IMR-90 (cell line): Measurements from ENCODE around the gene GDI2. TPM values are rescaled to one million over a fixed set of nuclear protein-coding genes. Genes with fewer than 3 reads are reported as not detected.

Experiments
- ATAC-seq: fragments of 200-7000 bp; cut with Tn5 transposase; 2 replicates; pipeline ENCODE4 v1.9.1; 2020; ENCODE audit warnings: low read depth, mild to moderate bottlenecking, moderate library complexity
- BruUV-seq: library from RNA; stranded (reverse); fragments of 400-500 nt; replicated peaks from 2 replicates; lab custom pipeline; 2021; lab: Mats Ljungman, UMichigan
- CTCF ChIA-PET: fragments of 300-600 bp; formaldehyde crosslinking; extraction: SDS; loops from one replicate; lab custom pipeline; 2021; ENCODE audit warnings: antibody characterized with exemption; lab: Yijun Ruan, JAX
- POLR2A ChIA-PET: fragments of 300-600 bp; sonication (Branson Sonifier 250); formaldehyde crosslinking; loops from one replicate; lab custom pipeline; 2022; ENCODE audit warnings: antibody characterized with exemption; ENCODE audit not compliant: unreplicated experiment; lab: Charles Lee
- DNase-seq: peaks from one replicate; pipeline ENCODE4 v3.0.0; 2013
- H2AFZ ChIP-seq: replicated peaks from 2 replicates; pipeline ENCODE3; 2013; ENCODE audit warnings: low read length, mild to moderate bottlenecking; ENCODE audit not compliant: poor library complexity
- H2AK5ac ChIP-seq: 2 replicates; pipeline ENCODE4 v1.6.1; 2013; ENCODE audit warnings: low read depth, low read length, inconsistent platforms
- H2AK9ac ChIP-seq: replicated peaks from 2 replicates; pipeline ENCODE3; 2013; ENCODE audit warnings: mild to moderate bottlenecking, low read depth, low read length, moderate library complexity; ENCODE audit not compliant: poor library complexity
- H2BK120ac ChIP-seq: 2 replicates; pipeline ENCODE4 v1.6.1; 2013; ENCODE audit warnings: low read depth, low read length, inconsistent platforms
- H2BK15ac ChIP-seq: 3 replicates; pipeline ENCODE4 v1.6.1; 2013; ENCODE audit warnings: low read depth, low read length, inconsistent platforms
- H2BK20ac ChIP-seq: 2 replicates; pipeline ENCODE4 v1.6.1; 2013; ENCODE audit warnings: low read depth, mild to moderate bottlenecking, inconsistent platforms, low read length, moderate library complexity
- H2BK5ac ChIP-seq: 2 replicates; pipeline ENCODE4 v1.6.1; 2013; ENCODE audit warnings: mild to moderate bottlenecking, low read depth, low read length, inconsistent platforms; ENCODE audit not compliant: poor library complexity, severe bottlenecking
- H3K14ac ChIP-seq: replicated peaks from 2 replicates; pipeline ENCODE4 v1.6.1; 2013; ENCODE audit warnings: low read depth, low read length, inconsistent platforms
- H3K18ac ChIP-seq: 2 replicates; pipeline ENCODE4 v1.6.1; 2013; ENCODE audit warnings: low read depth, low read length, control low read depth
- H3K23ac ChIP-seq: 2 replicates; pipeline ENCODE4 v1.6.1; 2013; ENCODE audit warnings: low read depth, low read length, inconsistent platforms
- H3K27ac ChIP-seq: 2 replicates; pipeline ENCODE4 v1.5.1; 2013; ENCODE audit warnings: mild to moderate bottlenecking, control low read depth, low read length; ENCODE audit not compliant: insufficient read depth
- H3K27me3 ChIP-seq: 2 replicates; pipeline ENCODE4 v1.6.1; 2013; ENCODE audit warnings: low read length; ENCODE audit not compliant: control insufficient read depth, insufficient read depth
- H3K36me3 ChIP-seq: 2 replicates; pipeline ENCODE4 v1.6.1; 2013; ENCODE audit warnings: low read length, mixed read lengths; ENCODE audit not compliant: control insufficient read depth, insufficient read depth
- H3K4ac ChIP-seq: 2 replicates; pipeline ENCODE4 v1.6.1; 2013; ENCODE audit warnings: low read depth, low read length, inconsistent platforms
- H3K4me1 ChIP-seq: 2 replicates; pipeline ENCODE4 v1.6.1; 2013; ENCODE audit warnings: low read length, mixed read lengths; ENCODE audit not compliant: control insufficient read depth, insufficient read depth
- H3K4me2 ChIP-seq: 2 replicates; pipeline ENCODE4 v1.6.1; 2013; ENCODE audit warnings: low read depth, mild to moderate bottlenecking, control low read depth, low read length, moderate library complexity
- H3K4me3 ChIP-seq: 2 replicates; pipeline ENCODE4 v1.5.1; 2013; ENCODE audit warnings: low read depth, mild to moderate bottlenecking, control low read depth, low read length, moderate library complexity; ENCODE audit not compliant: insufficient read depth
- H3K56ac ChIP-seq: 2 replicates; pipeline ENCODE4 v1.6.1; 2013; ENCODE audit warnings: low read length, inconsistent platforms; ENCODE audit not compliant: insufficient read depth; ENCODE audit errors: extremely low read depth
- H3K79me1 ChIP-seq, 2 experiments: 2 replicates each; pipeline ENCODE4 v1.6.1; 2013; ENCODE audit warnings: low read length in 2 of 2, inconsistent platforms in 1 of 2, low read depth in 1 of 2
- H3K9ac ChIP-seq: 2 replicates; pipeline ENCODE4 v1.6.1; 2013; ENCODE audit warnings: low read depth, low read length, control low read depth
- H3K9me1 ChIP-seq: 2 replicates; pipeline ENCODE4 v1.6.1; 2013; ENCODE audit warnings: low read length, inconsistent platforms; ENCODE audit not compliant: insufficient read depth
- H3K9me3 ChIP-seq: 2 replicates; pipeline ENCODE4 v1.6.1; 2013; ENCODE audit warnings: low read length; ENCODE audit not compliant: control insufficient read depth, insufficient read depth
- H4K20me1 ChIP-seq: 2 replicates; pipeline ENCODE4 v1.6.1; 2013; ENCODE audit warnings: low read length, inconsistent platforms; ENCODE audit not compliant: insufficient read depth
- H4K5ac ChIP-seq: 2 replicates; pipeline ENCODE4 v1.6.1; 2013; ENCODE audit warnings: mild to moderate bottlenecking, low read depth, low read length, control low read depth
- H4K8ac ChIP-seq, 2 experiments: 2 replicates each; pipeline ENCODE4 v1.6.1; 2013; ENCODE audit warnings: low read depth in 2 of 2, low read length in 2 of 2, control low read depth in 1 of 2, inconsistent platforms in 1 of 2
- H4K91ac ChIP-seq: 2 replicates; pipeline ENCODE4 v1.6.1; 2013; ENCODE audit warnings: low read depth, low read length, inconsistent platforms; ENCODE audit not compliant: insufficient read depth
- CHD1 ChIP-seq: IDR thresholded peaks from 2 replicates; pipeline ENCODE4 v1.6.1; 2012; ENCODE audit warnings: low read depth, low read length, improper control_type of control experiment
- FOS ChIP-seq: fragments of 150-350 bp; IDR thresholded peaks from 2 replicates; pipeline ENCODE4 v1.6.1; 2016; ENCODE audit warnings: low read depth, low read length
- MAFK ChIP-seq: IDR thresholded peaks from 2 replicates; pipeline ENCODE4 v1.6.1; 2012; ENCODE audit warnings: low read depth, low read length, improper control_type of control experiment
- MXI1 ChIP-seq: IDR thresholded peaks from 2 replicates; pipeline ENCODE4 v1.6.1; 2012; ENCODE audit warnings: low read depth, mild to moderate bottlenecking, low read length, moderate library complexity, borderline replicate concordance
- NFE2L2 ChIP-seq: fragments of 150-350 bp; IDR thresholded peaks from 2 replicates; pipeline ENCODE4 v1.6.1; 2016; ENCODE audit warnings: low read depth, mild to moderate bottlenecking, low read length
- RAD21 ChIP-seq: IDR thresholded peaks from 2 replicates; pipeline ENCODE4 v1.6.1; 2012; ENCODE audit warnings: low read length, improper control_type of control experiment
- RCOR1 ChIP-seq: IDR thresholded peaks from 2 replicates; pipeline ENCODE4 v1.6.1; 2012; ENCODE audit warnings: mild to moderate bottlenecking, low read length, improper control_type of control experiment; ENCODE audit not compliant: insufficient replicate concordance
- USF2 ChIP-seq: fragments of 150-350 bp; IDR thresholded peaks from 2 replicates; pipeline ENCODE4 v1.6.1; 2017; ENCODE audit warnings: mild to moderate bottlenecking, antibody characterized with exemption, low read length, low read depth
- WGBS, 2 experiments: methylation state at CpG; one replicate each; pipeline versions ENCODE4 v1.1.5 to v1.1.7; 2013; ENCODE audit warnings: missing lambda C conversion rate in 2 of 2; ENCODE audit not compliant: insufficient read length in 1 of 2; ENCODE audit errors: extremely low coverage in 2 of 2; 5-methylcytosine and 5-hydroxymethylcytosine counted together
- dilution Hi-C: fragments of 300-500 bp; cut with HindIII; formaldehyde crosslinking; loops from one replicate; pipeline ENCODE4 v1.14.3; 2018; ENCODE audit warnings: low sequenced_read_pairs; ENCODE audit not compliant: unreplicated experiment
- in situ Hi-C: fragments of 300-500 bp; cut with MboI; formaldehyde crosslinking; loops from 3 replicates; pipeline ENCODE4 v1.14.3; 2019; ENCODE audit warnings: low sequenced_read_pairs, inconsistent platforms, mixed read lengths
- intact Hi-C: fragments of 100-400 bp; cut with micrococcal nuclease; formaldehyde crosslinking; loops from 2 replicates; pipeline ENCODE4 v1.10.0; 2022
- polyA plus RNA-seq, 3 experiments: library from polyadenylated mRNA; depleted of rRNA; stranded (reverse); fragments of >200 nt; gene quantifications; 2 replicates each; pipeline ENCODE4 v1.2.3, GENCODE V29; 2012; ENCODE audit warnings: low replicate concordance in 1 of 3
- total RNA-seq: library from RNA; depleted of rRNA; stranded (reverse); fragments of >200 nt; gene quantifications from 2 replicates; pipeline ENCODE4 v1.2.3, GENCODE V29; 2012
- TF ChIP-seq, protein P1 (sequence below): fragments of 150-350 bp; IDR thresholded peaks from 2 replicates; pipeline ENCODE4 v1.6.1; 2016; ENCODE audit warnings: low read depth, mild to moderate bottlenecking, low read length, moderate library complexity, borderline replicate concordance
- TF ChIP-seq, protein P2 (sequence below): conservative IDR thresholded peaks from 2 replicates; pipeline ENCODE4 v1.5.1; 2012; ENCODE audit warnings: mild to moderate bottlenecking, low read depth, low read length, improper control_type of control experiment

GDI2 gene
- total and polyA plus RNA-seq, 2 of the 4 experiments (the other 2 are of a cell fraction) = 171 to 396 TPM

- in situ Hi-C loops = no loop called here
- no peak overlapping the region for H2AK9ac ChIP-seq
- no CpG with 5 or more reads among the region's 2 CpGs for WGBS, 2 experiments
Observed at GRCh38 chr10:5723692-5724091, 89.5 kb downstream of the GDI2 start.

More at GRCh38 chr10:5723692-5724091, 89.5 kb downstream of the GDI2 start:
- H4K91ac ChIP-seq = no peak overlapping the region
- H2AK5ac ChIP-seq = no peak overlapping the region
- BruUV-seq = no TSS peak
- TF ChIP-seq MXI1 (no peak), USF2 (no peak), NFE2L2 (no peak), RAD21 (no peak), MAFK (no peak), RCOR1 (no peak), FOS (no peak), CHD1 (no peak)
- TF ChIP-seq, protein P1, sequence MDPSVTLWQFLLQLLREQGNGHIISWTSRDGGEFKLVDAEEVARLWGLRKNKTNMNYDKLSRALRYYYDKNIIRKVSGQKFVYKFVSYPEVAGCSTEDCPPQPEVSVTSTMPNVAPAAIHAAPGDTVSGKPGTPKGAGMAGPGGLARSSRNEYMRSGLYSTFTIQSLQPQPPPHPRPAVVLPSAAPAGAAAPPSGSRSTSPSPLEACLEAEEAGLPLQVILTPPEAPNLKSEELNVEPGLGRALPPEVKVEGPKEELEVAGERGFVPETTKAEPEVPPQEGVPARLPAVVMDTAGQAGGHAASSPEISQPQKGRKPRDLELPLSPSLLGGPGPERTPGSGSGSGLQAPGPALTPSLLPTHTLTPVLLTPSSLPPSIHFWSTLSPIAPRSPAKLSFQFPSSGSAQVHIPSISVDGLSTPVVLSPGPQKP = no peak
- TF ChIP-seq, protein P2, sequence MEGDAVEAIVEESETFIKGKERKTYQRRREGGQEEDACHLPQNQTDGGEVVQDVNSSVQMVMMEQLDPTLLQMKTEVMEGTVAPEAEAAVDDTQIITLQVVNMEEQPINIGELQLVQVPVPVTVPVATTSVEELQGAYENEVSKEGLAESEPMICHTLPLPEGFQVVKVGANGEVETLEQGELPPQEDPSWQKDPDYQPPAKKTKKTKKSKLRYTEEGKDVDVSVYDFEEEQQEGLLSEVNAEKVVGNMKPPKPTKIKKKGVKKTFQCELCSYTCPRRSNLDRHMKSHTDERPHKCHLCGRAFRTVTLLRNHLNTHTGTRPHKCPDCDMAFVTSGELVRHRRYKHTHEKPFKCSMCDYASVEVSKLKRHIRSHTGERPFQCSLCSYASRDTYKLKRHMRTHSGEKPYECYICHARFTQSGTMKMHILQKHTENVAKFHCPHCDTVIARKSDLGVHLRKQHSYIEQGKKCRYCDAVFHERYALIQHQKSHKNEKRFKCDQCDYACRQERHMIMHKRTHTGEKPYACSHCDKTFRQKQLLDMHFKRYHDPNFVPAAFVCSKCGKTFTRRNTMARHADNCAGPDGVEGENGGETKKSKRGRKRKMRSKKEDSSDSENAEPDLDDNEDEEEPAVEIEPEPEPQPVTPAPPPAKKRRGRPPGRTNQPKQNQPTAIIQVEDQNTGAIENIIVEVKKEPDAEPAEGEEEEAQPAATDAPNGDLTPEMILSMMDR = no peak
- ChIA-PET POLR2A (no interaction called here), CTCF (no interaction called here)
- no peak overlapping the region for H4K8ac ChIP-seq
- no peak overlapping the region for H3K4me3 ChIP-seq
- H3K4me1 ChIP-seq = peaks cover 2% of the 10 kb centered on the region; the same call in 1 of the 2 replicates
- no peak overlapping the region for H3K4me2 ChIP-seq
- DNase-seq (no peak), ATAC-seq (no peak)
- peaks cover 7 to 12% of the 10 kb centered on the region in 2 experiments for H3K79me1 ChIP-seq
- H3K27ac ChIP-seq = no peak overlapping the region
- H3K9ac ChIP-seq = no peak overlapping the region
- H2BK15ac ChIP-seq = no peak overlapping the region
- intact Hi-C loops (no loop called here), dilution Hi-C loops (no loop called here)
- H2BK120ac ChIP-seq = no peak overlapping the region
- H2BK20ac ChIP-seq = no peak overlapping the region
- no peaks in the 10 kb centered on the region for H3K9me3 ChIP-seq
- H4K5ac ChIP-seq = no peak overlapping the region
- no peak overlapping the region for H2BK5ac ChIP-seq
- no peak overlapping the region for H3K18ac ChIP-seq
- H3K23ac ChIP-seq = no peak overlapping the region
- no peak overlapping the region for H2AFZ ChIP-seq
- H3K56ac ChIP-seq = no peak overlapping the region
- peaks cover 6% of the 10 kb centered on the region for H3K36me3 ChIP-seq
- H3K27me3 ChIP-seq = no peaks in the 10 kb centered on the region
- H3K4ac ChIP-seq = no peak overlapping the region
- H3K9me1 ChIP-seq = 0 out of 2 replicates have a peak, but pooled peaks cover 3% of the 10 kb centered on the region
- H4K20me1 ChIP-seq = no peaks in the 10 kb centered on the region; the same call in 1 of the 2 replicates
- H3K14ac ChIP-seq = no peak overlapping the region
